GM13977 (cell line): ENCODE measurements around the gene NAA16.

Source experiments
- DNase-seq: peaks from one replicate; pipeline ENCODE4 v3.0.0; 2012; ENCODE audit warnings: low spot score
- in situ Hi-C: fragments of 300-500 bp; cut with MboI; formaldehyde crosslinking; loops from one replicate; pipeline ENCODE4 v1.12.0; 2022; ENCODE audit warnings: low sequenced_read_pairs, low pct_unique_long_range_greater_than_20kb, mixed read lengths, inconsistent platforms; ENCODE audit not compliant: unreplicated experiment
- TF ChIP-seq, protein P1 (sequence below): IDR thresholded peaks from 2 replicates; pipeline ENCODE4 v1.5.1; 2012; ENCODE audit warnings: mild to moderate bottlenecking, control low read depth; ENCODE audit not compliant: insufficient read depth; ENCODE audit errors: extremely low read depth, missing control alignments

The NAA16 gene

DNA sequence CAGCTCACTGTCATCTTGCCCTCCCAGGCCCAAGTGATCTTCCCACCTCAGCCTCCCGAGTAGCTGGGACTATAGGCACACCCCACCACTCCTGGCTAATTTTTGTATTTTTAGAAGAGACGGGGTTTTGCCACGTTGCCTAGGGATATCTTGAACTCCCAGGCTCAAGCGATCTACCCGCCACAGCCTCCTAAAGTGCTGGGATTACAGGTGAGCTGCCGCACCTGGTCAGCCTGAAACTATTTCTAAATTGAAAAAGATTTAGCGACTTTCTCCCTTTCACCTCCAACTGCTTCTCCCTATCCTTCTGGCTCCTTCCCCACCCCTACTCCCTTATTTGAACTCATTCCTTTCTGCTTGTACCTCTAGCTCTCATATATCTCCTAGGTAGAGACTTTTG is 19.8 kb upstream of the NAA16 start:
- TF ChIP-seq, protein P1, sequence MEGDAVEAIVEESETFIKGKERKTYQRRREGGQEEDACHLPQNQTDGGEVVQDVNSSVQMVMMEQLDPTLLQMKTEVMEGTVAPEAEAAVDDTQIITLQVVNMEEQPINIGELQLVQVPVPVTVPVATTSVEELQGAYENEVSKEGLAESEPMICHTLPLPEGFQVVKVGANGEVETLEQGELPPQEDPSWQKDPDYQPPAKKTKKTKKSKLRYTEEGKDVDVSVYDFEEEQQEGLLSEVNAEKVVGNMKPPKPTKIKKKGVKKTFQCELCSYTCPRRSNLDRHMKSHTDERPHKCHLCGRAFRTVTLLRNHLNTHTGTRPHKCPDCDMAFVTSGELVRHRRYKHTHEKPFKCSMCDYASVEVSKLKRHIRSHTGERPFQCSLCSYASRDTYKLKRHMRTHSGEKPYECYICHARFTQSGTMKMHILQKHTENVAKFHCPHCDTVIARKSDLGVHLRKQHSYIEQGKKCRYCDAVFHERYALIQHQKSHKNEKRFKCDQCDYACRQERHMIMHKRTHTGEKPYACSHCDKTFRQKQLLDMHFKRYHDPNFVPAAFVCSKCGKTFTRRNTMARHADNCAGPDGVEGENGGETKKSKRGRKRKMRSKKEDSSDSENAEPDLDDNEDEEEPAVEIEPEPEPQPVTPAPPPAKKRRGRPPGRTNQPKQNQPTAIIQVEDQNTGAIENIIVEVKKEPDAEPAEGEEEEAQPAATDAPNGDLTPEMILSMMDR: no peak
- no peak for DNase-seq
- in situ Hi-C loops: no loop called here

DNA sequence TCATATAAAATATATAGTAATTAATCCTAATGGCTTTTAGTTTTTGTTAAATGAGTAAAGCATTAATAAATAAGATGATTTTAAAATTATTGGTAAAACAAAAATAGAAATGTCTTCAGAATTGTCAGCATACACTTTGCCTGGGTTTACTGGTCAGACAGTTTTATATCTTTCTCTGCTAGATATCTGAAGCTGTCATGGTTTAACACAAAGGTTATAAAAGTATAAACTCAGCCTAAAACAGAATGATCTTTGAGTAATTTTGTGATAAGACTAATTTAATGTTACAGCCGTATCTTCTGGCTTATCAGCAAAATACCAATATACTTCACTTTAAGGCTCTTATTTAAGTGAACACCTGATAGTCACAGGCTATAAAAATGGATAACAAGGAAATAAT is 17.8 kb upstream of the NAA16 start:
- no peak for DNase-seq
- TF ChIP-seq, protein P1: no peak
- in situ Hi-C loops: no loop called here

DNA sequence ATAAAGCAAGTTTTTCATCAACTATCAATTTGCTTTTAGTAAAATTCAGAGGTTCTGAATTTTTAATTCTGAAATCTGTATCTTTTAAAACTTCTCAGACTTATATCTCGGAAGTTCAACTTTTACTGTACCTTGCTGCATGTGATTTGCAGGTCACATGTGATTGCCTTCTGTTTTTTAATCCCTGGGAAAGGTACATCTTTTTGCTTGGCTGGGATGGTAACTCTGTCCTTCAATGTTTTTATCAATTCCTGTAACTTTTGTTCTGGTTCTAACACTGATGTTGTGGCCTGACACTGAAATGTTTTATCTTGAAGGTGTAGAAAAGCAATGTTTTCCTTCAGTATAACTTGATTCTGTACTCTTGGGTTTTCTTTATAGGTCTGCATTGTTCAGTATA is 16.2 kb upstream of the NAA16 start:
- no peak for DNase-seq
- TF ChIP-seq, protein P1: no peak
- in situ Hi-C loops: no loop called here

DNA sequence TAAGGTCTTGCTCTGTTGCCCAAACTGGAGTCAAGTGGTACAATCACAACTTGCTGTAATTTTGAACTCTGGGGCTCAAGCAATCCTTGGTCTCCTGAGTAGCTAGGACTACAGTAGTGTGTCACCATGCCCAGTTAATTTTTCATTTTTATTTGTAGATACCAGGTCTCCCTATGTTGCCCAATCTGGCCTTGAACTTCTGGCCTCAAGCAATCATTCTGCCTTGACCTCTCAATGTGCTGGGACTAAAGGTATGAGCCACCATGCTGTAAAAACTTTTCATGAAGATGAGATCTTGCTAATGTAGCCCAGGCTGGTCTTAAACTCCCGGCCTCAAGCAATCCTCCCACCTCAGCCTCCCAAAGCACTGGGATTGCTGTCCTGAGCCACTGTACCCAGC is 15.1 kb upstream of the NAA16 start:
- in situ Hi-C loops: no loop called here

DNA sequence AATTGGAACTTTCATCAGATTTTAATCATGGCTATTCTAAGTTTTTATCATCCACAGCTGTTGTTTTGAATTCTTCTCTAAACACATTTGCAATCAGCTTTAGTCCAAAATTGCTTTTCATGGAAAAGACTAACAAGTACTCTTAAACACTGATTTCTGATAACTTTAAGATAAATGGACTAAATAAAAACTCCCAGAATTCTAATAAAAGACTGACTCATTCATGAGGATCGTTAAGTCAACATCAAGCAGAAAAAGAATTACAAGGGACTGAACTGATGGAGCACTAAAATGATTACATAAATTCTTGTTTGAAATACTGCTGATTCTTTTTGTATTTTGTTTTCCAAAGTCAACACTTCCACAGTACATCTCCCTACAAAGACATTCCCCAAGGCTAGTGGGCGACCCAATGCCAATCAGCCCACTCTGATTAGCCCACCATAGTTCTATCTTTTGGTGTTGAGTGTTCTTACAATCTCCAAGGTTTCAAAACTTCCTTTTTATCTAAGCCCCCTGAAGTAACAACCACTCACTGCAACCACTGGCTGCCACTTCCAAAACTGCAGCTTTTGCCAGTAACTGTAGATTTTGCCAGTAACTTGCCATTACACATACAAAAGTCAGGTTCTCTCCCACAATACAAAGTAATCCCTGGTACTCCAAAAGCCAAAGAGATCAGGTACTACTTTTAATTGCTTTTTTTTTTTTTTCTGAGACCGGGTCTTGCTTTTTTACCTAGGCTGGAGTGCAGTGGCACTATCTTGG is 14.0 kb upstream of the NAA16 start:
- TF ChIP-seq, protein P1: no peak
- no peak for DNase-seq
- in situ Hi-C loops: no loop called here

More for the DNA sequence above, 15.1 kb upstream of the NAA16 start:
- TF ChIP-seq, protein P1: no peak
- DNase-seq: no peak

- in situ Hi-C loops: no loop called here
- DNase-seq: no peak
- TF ChIP-seq, protein P1: no peak
These were observed 11.6 kb upstream of the NAA16 start for GRCh38 chr13:41299316-41300094.
